Posterior vena cava (tissue), 2 donors: Measurements from ENCODE around the gene UVRAG. TPM values are rescaled to one million over a fixed set of nuclear protein-coding genes. Genes with fewer than 3 reads are reported as not detected.

Experiments used
- DNase-seq: peaks from one replicate; pipeline ENCODE4 v3.0.0-alpha.2; 2020; ENCODE audit warnings: low spot score
- intact Hi-C, 2 donors: fragments of 100-400 bp; cut with DNase I; formaldehyde crosslinking; loops; one replicate each; pipeline versions ENCODE4 v1.14.1 to v1.14.2; 2022 to 2023
- total RNA-seq, 2 donors: library from RNA; stranded (reverse); fragmentation: NEBNext Ultra II Directional; extraction: Animal tissue kit (Norgen Biotek cat#: 25700); gene quantifications; one replicate each; pipeline ENCODE4 v1.2.1, GENCODE V29; 2021
- donor health status: DM: yes; HTN: yes; CAD: no.
- donor health status: DM: yes; HTN: yes; CAD: no.

Gene UVRAG
- total RNA-seq, 2 donors from 2014 or later: 27.0 to 27.8 TPM

- DNase-seq: no peak
- intact Hi-C loops: no loop called here
Measured at GRCh38 chr11:76177250-76177686, 362.3 kb downstream of the UVRAG start.

DNA sequence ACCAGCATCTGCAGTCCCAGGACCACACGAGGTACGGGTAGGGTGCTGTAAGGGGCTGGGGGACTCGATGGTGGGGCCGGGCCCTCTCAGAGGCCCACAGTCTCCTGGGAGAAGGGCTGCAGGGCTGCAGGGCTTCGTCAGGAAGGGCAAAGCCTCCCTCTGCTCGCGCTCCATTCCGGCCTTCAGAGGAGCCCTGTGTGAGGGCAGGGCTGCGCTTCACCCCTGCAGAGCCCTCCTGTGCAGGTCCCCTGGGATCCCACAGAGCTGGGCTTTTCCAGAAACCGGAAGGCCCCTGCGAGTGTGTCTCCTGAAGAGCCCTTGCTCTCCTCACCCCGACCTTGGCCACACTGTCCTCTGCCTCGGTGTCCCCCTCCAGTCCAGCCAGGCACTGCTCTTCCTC is 364.1 kb downstream of the UVRAG start:
- intact Hi-C loops: no loop called here
- no peak for DNase-seq

- intact Hi-C loops: no loop called here
- no peak for DNase-seq
Measured at GRCh38 chr11:76181371-76181770, 366.4 kb downstream of the UVRAG start.

DNA sequence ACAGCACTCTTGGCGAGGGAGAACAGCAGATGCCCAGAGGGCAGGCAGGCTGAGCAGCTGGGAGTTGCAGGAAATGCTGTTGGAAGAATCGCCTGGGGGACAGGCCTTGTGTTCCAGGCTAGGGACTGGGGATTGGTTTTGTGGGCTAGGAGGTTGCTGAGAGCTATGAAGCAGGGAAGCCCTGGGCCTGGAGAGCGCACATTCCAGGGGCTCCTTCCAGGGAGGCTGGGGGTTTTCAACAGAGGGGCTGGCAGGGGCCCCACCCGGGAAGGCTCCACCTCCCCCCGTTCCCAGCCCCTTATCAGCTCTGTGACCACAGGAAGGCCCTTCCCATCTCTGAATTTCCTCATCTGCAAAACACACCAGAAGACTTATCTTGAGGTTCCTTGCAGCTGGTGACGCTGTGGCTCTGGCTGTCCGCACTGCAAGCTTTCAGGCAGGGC is 369.6 kb downstream of the UVRAG start:
- no peak for DNase-seq
- intact Hi-C loops: no loop called here

DNA sequence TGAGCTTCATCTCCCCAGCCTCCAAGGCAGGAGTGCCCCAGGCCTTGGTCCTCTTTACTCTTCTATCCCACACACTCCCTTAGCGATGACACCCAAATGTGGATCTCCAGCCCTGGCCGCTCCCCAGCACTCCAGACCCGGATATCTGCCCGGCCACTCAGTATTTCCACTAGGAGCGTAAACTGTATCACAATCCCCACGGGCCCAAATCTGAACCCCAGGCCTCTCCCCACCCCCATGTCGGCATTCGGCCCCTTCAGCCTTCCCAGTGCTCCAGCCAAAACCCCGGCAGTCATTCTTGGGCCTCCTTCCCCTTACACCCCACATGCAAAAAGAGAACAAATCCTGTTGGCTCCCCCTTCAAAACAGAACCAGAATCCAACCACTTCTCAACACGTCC is 370.5 kb downstream of the UVRAG start:
- DNase-seq: no peak
- intact Hi-C loops: loop anchor here in 1 of 2 donors (5.0 kb wide), 1 partner anchor 278 kb away; no protein-coding TSS in a partner anchor

DNA sequence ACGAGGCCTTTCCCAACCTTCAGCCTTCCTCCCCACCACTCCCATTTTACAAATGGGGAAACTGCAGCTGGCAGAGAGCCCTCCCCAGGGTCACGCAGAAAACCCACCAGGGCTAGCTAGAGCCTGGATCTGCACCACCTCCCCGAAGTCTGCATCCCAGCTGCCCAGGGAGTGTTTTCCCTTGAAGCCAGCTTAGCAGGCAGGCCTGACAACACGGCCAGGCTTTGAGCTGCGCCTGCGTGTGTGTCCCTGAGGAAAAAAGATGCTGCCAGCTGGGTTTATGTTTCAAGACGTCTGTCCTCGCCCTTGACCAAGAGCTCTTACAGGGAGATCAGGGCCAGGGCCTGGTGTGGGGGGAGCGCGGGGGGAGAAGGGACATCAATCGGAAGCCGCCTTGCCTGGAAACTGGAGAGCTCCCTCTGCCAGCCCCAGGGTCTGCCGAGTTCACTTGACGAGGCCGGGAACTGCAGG is 371.0 kb downstream of the UVRAG start:
- peak; percentile 89 for DNase-seq
- intact Hi-C loops: loop anchor here in 1 of 2 donors (5.0 kb wide), 1 partner anchor 279 kb away; no protein-coding TSS in a partner anchor

GRCh38 chr11:76186776-76187279 is 371.8 kb downstream of the UVRAG start:
- intact Hi-C loops: loop anchor here in 1 of 2 donors (5.0 kb wide), 1 partner anchor 280 kb away; no protein-coding TSS in a partner anchor
- no peak for DNase-seq

DNA sequence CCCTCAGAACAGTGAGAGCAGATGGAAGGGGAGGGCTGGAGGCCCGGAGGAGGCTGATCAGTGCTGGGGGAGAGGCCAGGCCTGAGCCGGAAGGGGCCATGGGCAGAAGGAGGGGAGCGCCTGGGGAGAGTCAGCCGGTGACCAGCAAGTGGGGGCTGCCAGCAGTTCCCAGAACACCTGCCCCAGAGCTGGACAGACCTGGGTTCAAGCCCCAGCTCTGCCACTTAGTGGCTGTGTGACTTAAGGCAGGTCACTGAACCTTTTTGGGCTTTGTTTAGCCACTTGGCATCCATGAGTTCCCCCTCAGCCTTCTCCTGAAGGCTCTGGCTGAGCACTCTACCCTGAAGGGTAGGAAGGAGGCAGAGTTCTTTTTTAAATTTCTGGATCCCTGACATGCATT is 373.9 kb downstream of the UVRAG start:
- intact Hi-C loops: loop anchor here in 1 of 2 donors (5.0 kb wide), 1 partner anchor 282 kb away; no protein-coding TSS in a partner anchor
- no peak for DNase-seq

GRCh38 chr11:76189682-76190081 is 374.7 kb downstream of the UVRAG start:
- DNase-seq: no peak
- intact Hi-C loops: loop anchor here in 1 of 2 donors (5.0 kb wide), 1 partner anchor 282 kb away; no protein-coding TSS in a partner anchor

- no peak for DNase-seq
- intact Hi-C loops: no loop called here
Measured at GRCh38 chr11:76190376-76190775, 375.4 kb downstream of the UVRAG start.

Other genes starting within 250 kb of the UVRAG start
- gene MAP6, start 146.2 kb upstream of the UVRAG start, total RNA-seq: 10 to 100 TPM; 11.6 TPM
- not detected for gene MOGAT2, start 97.4 kb upstream of the UVRAG start, total RNA-seq
- 1 to 10 TPM; 2.1 to 3.4 TPM for gene DGAT2, start 46.4 kb upstream of the UVRAG start, total RNA-seq